ENCODE data around the gene SERTM2. TPM values are rescaled to one million over a fixed set of nuclear protein-coding genes. Genes with fewer than 3 reads are reported as not detected.

The SERTM2 gene
- total RNA-seq (2014; rRNA removed; shearing (Covaris generic)), result not detected in 2 replicates

DNA sequence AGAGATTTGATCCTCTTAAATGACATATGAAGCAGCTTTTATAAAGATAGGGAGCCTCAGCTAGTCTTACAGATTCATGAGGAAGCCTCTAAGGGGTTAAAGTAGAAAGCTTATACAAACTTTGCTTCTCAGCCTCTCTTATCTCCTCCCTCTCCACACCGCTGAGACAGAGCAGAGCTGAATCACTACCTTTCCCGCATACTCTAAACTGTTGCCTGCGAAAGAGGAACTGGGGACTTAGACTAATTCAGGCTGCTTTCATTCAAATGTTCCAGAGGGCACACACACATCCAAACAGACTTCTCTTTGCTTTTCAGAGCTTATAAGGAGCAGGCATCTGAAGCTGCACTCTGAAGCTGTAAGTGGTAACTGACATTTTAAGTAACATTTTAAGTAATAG lies at the start of gene SERTM2:
Gene SERTM2, plus strand, starts transcription at position 169 of the 400 bp plus-strand sequence. CDS start 7,213 bp downstream, outside the sequence.
- in situ Hi-C loops (cut with HindIII; ENCODE audit: low sequenced_read_pairs), result no loop called here
- DNase-seq (ENCODE audit: low spot score), result no peak

GRCh38 chrX:111465669-111466068 lies 45.8 kb upstream of the SERTM2 start:
- no peak for DNase-seq (ENCODE audit: low spot score)
- in situ Hi-C loops (cut with HindIII; ENCODE audit: low sequenced_read_pairs), result no loop called here

DNA sequence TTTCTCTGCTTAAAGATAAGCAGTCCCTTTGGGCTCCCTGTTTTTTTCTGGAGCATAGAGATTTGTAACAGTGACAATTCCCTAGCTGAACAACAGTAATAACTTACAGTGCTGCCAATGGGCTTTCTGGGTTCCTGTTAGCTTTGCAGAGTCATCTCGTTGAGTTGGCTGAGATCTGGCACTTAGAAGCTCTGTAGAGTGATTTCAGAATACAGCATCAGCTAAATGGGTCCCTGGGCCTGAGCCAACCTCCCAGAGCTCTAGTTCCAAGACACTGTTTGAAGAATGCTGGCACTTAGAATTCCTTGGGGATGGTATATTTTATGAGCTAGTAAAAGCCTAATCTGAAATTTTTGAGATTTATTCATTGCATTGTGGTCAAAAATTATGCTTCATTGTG lies 43.5 kb upstream of the SERTM2 start:
- in situ Hi-C loops (cut with HindIII; ENCODE audit: low sequenced_read_pairs), result no loop called here
- DNase-seq (ENCODE audit: low spot score), result no peak

- in situ Hi-C loops (cut with HindIII; ENCODE audit: low sequenced_read_pairs), result no loop called here
- DNase-seq (ENCODE audit: low spot score), result no peak
Measured at GRCh38 chrX:111470681-111471403, 40.6 kb upstream of the SERTM2 start.

DNA sequence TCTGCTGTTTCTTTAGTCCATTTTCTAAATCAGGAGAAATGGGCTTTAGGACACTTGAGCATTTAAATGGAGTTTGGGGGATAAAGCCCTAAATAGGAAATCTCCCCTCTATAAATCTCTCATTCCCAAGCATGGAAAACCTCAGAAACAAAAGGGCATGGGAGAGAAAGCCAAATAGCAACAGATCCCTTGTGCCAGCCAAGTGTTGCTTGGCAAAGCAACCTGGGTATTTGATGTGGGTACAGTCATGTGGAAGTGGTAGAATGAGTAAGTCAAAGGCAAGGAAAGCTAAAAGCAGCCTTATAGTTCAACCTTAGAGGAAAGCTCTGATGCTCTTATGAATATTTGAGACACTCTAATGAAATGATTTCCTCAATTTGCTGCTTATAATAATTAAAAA lies 29.5 kb upstream of the SERTM2 start:
- no peak for DNase-seq (ENCODE audit: low spot score)
- in situ Hi-C loops (cut with HindIII; ENCODE audit: low sequenced_read_pairs), result no loop called here

GRCh38 chrX:111483135-111483534 lies 28.3 kb upstream of the SERTM2 start:
- DNase-seq (ENCODE audit: low spot score), result no peak
- in situ Hi-C loops (cut with HindIII; ENCODE audit: low sequenced_read_pairs), result no loop called here

DNA sequence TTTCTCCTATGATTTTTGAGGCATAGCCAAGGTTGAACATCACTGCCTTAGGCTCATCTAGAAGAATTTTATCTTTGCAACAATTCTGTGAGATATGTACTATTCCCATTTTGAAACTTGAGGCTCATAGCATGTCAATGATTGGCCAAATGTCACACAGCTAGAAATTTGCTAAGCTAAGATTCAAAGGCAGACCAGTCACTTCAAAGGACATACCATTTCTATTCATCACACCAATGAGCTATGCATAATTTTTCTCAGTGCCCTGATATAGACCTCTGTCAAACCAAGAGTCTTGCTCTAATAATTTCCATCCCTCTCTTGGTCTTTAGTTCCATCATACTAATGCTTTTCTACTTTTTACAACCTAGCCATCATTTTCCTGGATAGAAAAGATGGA lies 27.6 kb upstream of the SERTM2 start:
- no peak for DNase-seq (ENCODE audit: low spot score)
- in situ Hi-C loops (cut with HindIII; ENCODE audit: low sequenced_read_pairs), result no loop called here

GRCh38 chrX:111490688-111491087 lies 20.8 kb upstream of the SERTM2 start:
- DNase-seq (ENCODE audit: low spot score), result no peak
- in situ Hi-C loops (cut with HindIII; ENCODE audit: low sequenced_read_pairs), result no loop called here

GRCh38 chrX:111492085-111492484 lies 19.4 kb upstream of the SERTM2 start:
- in situ Hi-C loops (cut with HindIII; ENCODE audit: low sequenced_read_pairs), result no loop called here
- DNase-seq (ENCODE audit: low spot score), result no peak

- no peak for DNase-seq (ENCODE audit: low spot score)
- in situ Hi-C loops (cut with HindIII; ENCODE audit: low sequenced_read_pairs), result no loop called here
Measured at GRCh38 chrX:111498538-111499103, 12.8 kb upstream of the SERTM2 start.

- DNase-seq (ENCODE audit: low spot score), result no peak
Measured at GRCh38 chrX:111503485-111503993, 7.9 kb upstream of the SERTM2 start.

DNA sequence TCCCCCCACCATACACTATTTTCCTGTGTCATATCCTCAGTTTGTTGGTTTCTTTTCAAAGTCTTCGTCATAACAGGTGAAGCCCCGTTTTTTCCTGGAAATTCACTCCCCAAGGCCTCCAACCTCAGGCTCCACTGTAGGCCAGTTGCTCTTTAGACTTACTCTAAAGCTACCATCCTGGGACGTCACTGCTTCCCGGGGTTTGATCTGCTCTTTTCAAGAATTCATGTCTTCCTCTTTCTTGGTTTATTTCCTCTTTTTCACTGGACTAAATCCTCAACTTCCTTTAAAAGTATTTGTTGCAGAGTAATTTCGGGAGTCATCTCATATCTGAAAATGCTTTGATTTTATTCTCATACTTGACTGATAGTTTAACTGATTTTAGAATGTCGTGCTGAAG lies 6.5 kb upstream of the SERTM2 start:
- in situ Hi-C loops (cut with HindIII; ENCODE audit: low sequenced_read_pairs), result no loop called here

More at GRCh38 chrX:111503485-111503993, 7.9 kb upstream of the SERTM2 start:
- in situ Hi-C loops (cut with HindIII; ENCODE audit: low sequenced_read_pairs), result no loop called here

DNA sequence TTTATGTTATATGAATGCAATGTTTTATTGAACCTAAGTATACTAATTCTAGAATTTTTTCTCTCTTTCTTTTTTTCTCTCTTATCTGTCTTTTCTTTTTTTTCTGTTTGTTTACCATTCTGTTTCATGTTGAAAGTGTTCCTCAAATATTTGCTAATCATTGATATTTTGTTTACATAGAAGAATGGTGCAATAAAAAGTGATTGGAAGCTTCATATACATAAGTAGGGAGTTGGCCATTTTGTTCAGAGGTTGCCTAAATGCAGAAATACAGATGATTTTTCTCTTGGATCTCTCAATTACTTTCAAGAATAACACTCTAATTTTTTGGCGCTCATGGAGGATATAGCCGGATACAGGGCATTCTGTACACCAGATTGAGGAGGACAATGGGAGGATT lies 5.7 kb upstream of the SERTM2 start:
- DNase-seq (ENCODE audit: low spot score), result no peak
- in situ Hi-C loops (cut with HindIII; ENCODE audit: low sequenced_read_pairs), result no loop called here

More for the DNA sequence above, 6.5 kb upstream of the SERTM2 start:
- DNase-seq (ENCODE audit: low spot score), result no peak

DNA sequence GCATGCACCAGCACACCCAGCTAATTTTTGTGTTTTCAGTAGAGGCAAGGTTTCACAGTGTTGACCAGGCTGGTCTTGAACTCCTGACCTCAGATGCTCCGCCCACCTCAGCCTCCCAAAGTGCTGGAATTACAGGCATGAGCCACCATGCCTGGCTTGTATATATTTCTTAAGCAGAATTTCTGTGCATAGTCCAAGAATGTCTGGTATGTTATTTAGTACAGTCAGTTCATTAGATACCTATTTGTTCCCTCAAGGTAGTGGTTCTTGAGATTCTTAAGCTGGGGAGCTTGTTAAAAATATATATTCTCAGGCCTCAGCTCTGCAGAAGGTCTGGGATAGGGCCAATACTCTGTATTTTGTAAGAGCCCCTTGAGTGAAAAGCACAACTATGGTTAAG lies 4.6 kb upstream of the SERTM2 start:
- in situ Hi-C loops (cut with HindIII; ENCODE audit: low sequenced_read_pairs), result no loop called here
- no peak for DNase-seq (ENCODE audit: low spot score)

DNA sequence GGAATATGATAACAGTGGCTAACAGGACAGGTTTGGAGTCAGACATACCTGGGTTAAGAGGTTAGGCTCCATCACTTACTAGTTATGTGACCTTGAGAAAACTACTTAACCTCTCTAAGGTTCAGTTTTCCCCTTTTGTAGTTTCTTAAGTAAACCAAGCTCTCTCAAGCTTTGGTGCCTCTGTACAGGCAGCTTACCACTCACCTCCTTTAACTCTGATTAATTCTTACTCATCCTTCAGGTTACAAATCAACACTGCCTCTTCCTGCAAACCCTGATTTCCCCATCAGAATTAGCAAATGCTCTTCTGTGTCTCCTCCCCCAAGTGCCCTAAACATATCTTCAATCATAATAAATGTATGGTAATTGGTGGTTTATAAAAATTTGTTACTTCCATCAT lies 3.5 kb upstream of the SERTM2 start:
- DNase-seq (ENCODE audit: low spot score), result no peak
- in situ Hi-C loops (cut with HindIII; ENCODE audit: low sequenced_read_pairs), result no loop called here

DNA sequence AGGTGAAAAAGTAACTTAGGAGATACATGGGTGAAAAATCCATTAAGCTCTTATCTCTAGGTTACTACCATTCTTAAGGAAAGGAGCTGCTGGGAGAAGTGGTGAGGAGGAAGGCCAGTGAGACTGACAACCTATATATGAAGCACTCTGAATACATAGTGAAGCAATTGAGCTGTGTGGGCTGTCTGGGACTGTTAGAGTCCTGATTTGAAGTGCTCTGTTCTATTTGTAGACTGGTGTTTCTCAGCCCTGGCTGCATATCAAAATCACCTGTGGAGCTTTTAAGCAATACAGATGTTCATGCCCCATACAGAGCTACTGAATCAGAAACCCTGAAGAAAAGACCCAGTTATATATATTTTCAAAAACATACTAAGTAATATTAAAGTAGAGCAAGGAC lies 3.9 kb downstream of the SERTM2 start:
- no peak for DNase-seq (ENCODE audit: low spot score)
- in situ Hi-C loops (cut with HindIII; ENCODE audit: low sequenced_read_pairs), result no loop called here

DNA sequence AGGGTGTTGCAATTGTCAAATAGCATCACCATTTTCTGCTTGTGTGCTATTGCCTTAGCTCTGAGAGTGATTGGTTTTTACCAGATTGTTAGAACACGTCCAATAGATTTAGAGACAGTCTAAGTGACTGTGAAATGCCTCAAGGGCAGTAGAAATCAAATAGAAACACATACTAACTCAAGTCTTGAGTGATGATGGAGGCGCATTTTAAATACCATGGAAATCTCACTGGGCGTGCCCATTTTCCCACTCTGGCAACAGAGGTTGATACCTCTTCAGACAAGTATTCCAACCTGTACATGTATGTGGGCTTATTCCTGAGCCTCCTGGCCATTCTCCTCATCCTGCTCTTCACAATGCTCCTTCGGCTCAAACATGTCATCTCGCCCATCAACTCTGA lies 7.2 kb downstream of the SERTM2 start:
- no peak for DNase-seq (ENCODE audit: low spot score)
- in situ Hi-C loops (cut with HindIII; ENCODE audit: low sequenced_read_pairs), result no loop called here

DNA sequence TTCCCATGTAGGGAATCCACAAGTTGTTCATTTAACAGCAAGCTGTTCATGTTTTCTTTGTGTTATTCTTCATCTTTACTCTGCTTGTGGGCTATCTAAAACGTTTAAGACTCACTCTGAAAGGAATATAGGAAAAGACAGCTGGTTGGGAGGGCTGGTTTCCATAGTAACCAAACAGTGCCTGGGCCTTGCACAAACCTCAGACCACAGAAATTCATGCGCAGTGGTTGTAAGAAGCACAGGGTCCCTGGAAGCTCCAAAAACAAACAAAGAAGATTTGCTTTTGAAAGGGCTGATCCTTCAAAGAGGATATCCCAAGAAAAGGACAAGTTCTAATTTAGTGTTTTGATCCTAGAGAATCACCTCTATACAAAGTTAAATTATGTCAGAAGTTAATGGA lies 7.8 kb downstream of the SERTM2 start:
- in situ Hi-C loops (cut with HindIII; ENCODE audit: low sequenced_read_pairs), result no loop called here
- DNase-seq (ENCODE audit: low spot score), result no peak

- in situ Hi-C loops (cut with HindIII; ENCODE audit: low sequenced_read_pairs), result no loop called here
- DNase-seq (ENCODE audit: low spot score), result no peak
Measured at GRCh38 chrX:111520506-111520905, 9.1 kb downstream of the SERTM2 start.

DNA sequence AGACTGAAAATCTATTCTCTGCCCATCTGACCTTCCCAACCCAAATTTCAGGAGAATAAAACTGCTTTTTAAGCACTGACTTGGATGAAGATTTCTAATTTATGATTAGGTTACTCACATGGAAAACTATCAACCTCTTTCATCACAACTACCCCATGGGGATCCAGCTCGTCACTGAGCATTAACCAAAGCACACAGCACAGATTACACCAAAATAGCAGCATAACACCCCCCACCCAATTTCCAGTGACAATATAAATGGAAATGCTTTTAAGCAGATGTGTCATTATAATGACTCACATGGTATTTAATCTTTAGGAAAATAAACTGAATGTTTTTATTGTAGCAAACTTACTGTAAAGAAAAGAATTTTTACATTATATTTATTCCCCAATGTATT lies 9.7 kb downstream of the SERTM2 start:
- DNase-seq (ENCODE audit: low spot score), result no peak
- in situ Hi-C loops (cut with HindIII; ENCODE audit: low sequenced_read_pairs), result no loop called here

- in situ Hi-C loops (cut with HindIII; ENCODE audit: low sequenced_read_pairs), result no loop called here
- DNase-seq (ENCODE audit: low spot score), result no peak
Measured at GRCh38 chrX:111543212-111543741, 31.8 kb downstream of the SERTM2 start.

Data from G401 (cell line).